Measurements from ENCODE around the gene PIEZO1.

The PIEZO1 gene

DNA sequence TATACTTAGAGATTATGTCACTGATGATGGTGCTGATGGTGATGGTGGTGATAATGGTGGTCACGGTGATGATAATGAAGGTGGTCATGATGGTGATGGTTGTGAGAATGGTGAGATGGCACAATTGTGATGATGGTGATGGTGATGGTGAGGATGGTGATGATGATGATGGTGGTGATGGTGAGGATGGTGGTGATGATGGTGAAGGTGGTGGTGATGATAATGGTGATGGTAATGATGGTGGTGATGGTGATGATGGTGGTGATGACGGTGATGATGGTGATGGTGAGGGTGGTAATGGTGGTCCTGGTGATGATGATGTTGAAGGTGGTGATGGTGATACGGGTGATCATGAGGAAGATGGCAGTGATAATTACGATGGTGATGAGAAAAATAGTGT is 13.1 kb upstream of the PIEZO1 start:
- H3K79me2 ChIP-seq (ENCODE audit: control insufficient read depth, low read length): peaks cover 23% of the 10 kb centered on the region
- H3K9me3 ChIP-seq (ENCODE audit: control insufficient read depth, insufficient read depth, low read length): no peaks in the 10 kb centered on the region
- no peak overlapping the region for H3K27ac ChIP-seq (ENCODE audit: low read depth, low read length)
- no peaks in the 10 kb centered on the region for H4K20me1 ChIP-seq (ENCODE audit: control insufficient read depth, insufficient read depth, low read depth, low read length)
- no peak for TF ChIP-seq EZH2phosphoT487 (IDR thresholded peaks at IDR 0.05; ENCODE audit: borderline replicate concordance, low read length)
- TF ChIP-seq, protein P1, sequence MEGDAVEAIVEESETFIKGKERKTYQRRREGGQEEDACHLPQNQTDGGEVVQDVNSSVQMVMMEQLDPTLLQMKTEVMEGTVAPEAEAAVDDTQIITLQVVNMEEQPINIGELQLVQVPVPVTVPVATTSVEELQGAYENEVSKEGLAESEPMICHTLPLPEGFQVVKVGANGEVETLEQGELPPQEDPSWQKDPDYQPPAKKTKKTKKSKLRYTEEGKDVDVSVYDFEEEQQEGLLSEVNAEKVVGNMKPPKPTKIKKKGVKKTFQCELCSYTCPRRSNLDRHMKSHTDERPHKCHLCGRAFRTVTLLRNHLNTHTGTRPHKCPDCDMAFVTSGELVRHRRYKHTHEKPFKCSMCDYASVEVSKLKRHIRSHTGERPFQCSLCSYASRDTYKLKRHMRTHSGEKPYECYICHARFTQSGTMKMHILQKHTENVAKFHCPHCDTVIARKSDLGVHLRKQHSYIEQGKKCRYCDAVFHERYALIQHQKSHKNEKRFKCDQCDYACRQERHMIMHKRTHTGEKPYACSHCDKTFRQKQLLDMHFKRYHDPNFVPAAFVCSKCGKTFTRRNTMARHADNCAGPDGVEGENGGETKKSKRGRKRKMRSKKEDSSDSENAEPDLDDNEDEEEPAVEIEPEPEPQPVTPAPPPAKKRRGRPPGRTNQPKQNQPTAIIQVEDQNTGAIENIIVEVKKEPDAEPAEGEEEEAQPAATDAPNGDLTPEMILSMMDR (IDR thresholded peaks at IDR 0.05; ENCODE audit: low read depth, low read length, poor library complexity, severe bottlenecking): no peak
- H3F3A ChIP-seq (ENCODE audit: control insufficient read depth, insufficient read depth): peaks cover 23% of the 10 kb centered on the region
- H3K36me3 ChIP-seq (ENCODE audit: control insufficient read depth, low read length): peaks cover 25% of the 10 kb centered on the region
- no peaks in the 10 kb centered on the region for H3K27me3 ChIP-seq (ENCODE audit: control insufficient read depth, low read length)
- H3K4me3 ChIP-seq (ENCODE audit: low read length): no peak overlapping the region
- H3K4me1 ChIP-seq (ENCODE audit: control insufficient read depth, low read length): peaks cover 64% of the 10 kb centered on the region
- no peaks in the 10 kb centered on the region for H3K9me2 ChIP-seq (replicated peaks; ENCODE audit: control insufficient read depth, low read length)
- no peak overlapping the region for H3K4me2 ChIP-seq (ENCODE audit: low read length)

GRCh38 chr16:88796278-88796677 is 11.3 kb upstream of the PIEZO1 start:
- Histone ChIP-seq H3K4me3 (ENCODE audit: low read length) (no peak overlapping the region), H3K27me3 (ENCODE audit: control insufficient read depth, low read length) (no peaks in the 10 kb centered on the region), H3F3A (ENCODE audit: control insufficient read depth, insufficient read depth) (peaks cover 15% of the 10 kb centered on the region; the same call in 1 of the 2 replicates), H3K4me1 (ENCODE audit: control insufficient read depth, low read length) (peaks cover 70% of the 10 kb centered on the region), H3K36me3 (ENCODE audit: control insufficient read depth, low read length) (peaks cover 22% of the 10 kb centered on the region), H3K79me2 (ENCODE audit: control insufficient read depth, low read length) (peaks cover 16% of the 10 kb centered on the region), H3K9me2 (replicated peaks; ENCODE audit: control insufficient read depth, low read length) (no peaks in the 10 kb centered on the region), H4K20me1 (ENCODE audit: control insufficient read depth, insufficient read depth, low read depth, low read length) (no peaks in the 10 kb centered on the region), H3K9me3 (ENCODE audit: control insufficient read depth, insufficient read depth, low read length) (no peaks in the 10 kb centered on the region), H3K4me2 (ENCODE audit: low read length) (no peak overlapping the region), H3K27ac (ENCODE audit: low read depth, low read length) (no peak overlapping the region)
- TF ChIP-seq EZH2phosphoT487 (IDR thresholded peaks at IDR 0.05; ENCODE audit: borderline replicate concordance, low read length): no peak
- TF ChIP-seq, protein P1 (IDR thresholded peaks at IDR 0.05; ENCODE audit: low read depth, low read length, poor library complexity, severe bottlenecking): no peak

DNA sequence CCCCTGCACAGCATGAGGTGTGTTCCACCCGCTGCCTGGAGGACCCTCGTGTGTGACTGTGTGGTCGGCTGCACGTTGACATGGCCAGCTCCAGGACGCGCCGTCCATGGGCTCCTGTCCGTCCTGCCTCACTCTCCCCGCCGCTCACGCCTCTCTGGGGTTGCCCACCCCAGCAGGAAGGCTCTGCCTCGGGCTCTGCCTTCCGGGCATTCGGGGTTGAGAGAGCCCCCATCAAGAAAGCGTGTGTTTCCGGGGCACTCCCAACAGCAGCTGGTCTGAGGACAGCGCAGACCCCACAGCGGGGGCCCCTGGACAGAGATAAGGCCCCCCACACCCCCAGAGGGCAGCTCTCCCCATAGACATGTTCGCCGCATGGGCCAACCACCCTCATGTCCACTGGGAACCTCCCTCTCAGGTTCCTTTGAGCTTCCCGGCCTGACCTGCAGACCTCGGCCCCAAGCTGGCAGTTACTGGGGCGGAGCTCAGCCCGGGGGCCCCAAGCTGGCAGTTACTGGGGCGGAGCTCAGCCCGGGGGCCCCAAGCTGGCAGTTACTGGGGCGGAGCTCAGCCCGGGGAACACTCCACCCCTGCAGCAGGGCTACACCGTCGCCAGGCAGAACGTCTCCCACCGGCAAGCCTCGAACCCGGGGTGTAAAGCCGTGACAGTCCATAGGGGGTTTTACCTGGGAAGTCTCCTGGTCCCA is 8.4 kb upstream of the PIEZO1 start:
- Histone ChIP-seq H3K4me1 (ENCODE audit: control insufficient read depth, low read length) (peaks cover 62% of the 10 kb centered on the region), H3K9me2 (replicated peaks; ENCODE audit: control insufficient read depth, low read length) (no peaks in the 10 kb centered on the region), H4K20me1 (ENCODE audit: control insufficient read depth, insufficient read depth, low read depth, low read length) (no peaks in the 10 kb centered on the region), H3K79me2 (ENCODE audit: control insufficient read depth, low read length) (no peaks in the 10 kb centered on the region), H3K4me2 (ENCODE audit: low read length) (peak overlapping the region; percentile 77), H3K9me3 (ENCODE audit: control insufficient read depth, insufficient read depth, low read length) (no peaks in the 10 kb centered on the region), H3K36me3 (ENCODE audit: control insufficient read depth, low read length) (no peaks in the 10 kb centered on the region), H3K27me3 (ENCODE audit: control insufficient read depth, low read length) (no peaks in the 10 kb centered on the region), H3K27ac (ENCODE audit: low read depth, low read length) (peak overlapping the region; percentile 69), H3F3A (ENCODE audit: control insufficient read depth, insufficient read depth) (peaks cover 11% of the 10 kb centered on the region), H3K4me3 (ENCODE audit: low read length) (peak overlapping the region; percentile 67)
- no peak for TF ChIP-seq EZH2phosphoT487 (IDR thresholded peaks at IDR 0.05; ENCODE audit: borderline replicate concordance, low read length)
- TF ChIP-seq, protein P1 (IDR thresholded peaks at IDR 0.05; ENCODE audit: low read depth, low read length, poor library complexity, severe bottlenecking): no peak

All from DOHH2 (cell line).